Activated gamma-delta T cell (primary cell): Measurements from ENCODE around the gene TRUB2.

Source experiments
- DNase-seq: peaks from one replicate; lab custom pipeline; 2025; lab: John Stamatoyannopoulos, UW

TRUB2 gene

GRCh38 chr9:128271112-128271511, 51.1 kb downstream of the TRUB2 start:
- DNase-seq: no peak

GRCh38 chr9:128266868-128267590, 55.2 kb downstream of the TRUB2 start:
- DNase-seq: no peak

- DNase-seq: no peak
These were observed 56.8 kb downstream of the TRUB2 start for GRCh38 chr9:128265348-128265847.

- DNase-seq: no peak
These were observed 59.6 kb downstream of the TRUB2 start for GRCh38 chr9:128262687-128263086.

GRCh38 chr9:128260340-128260739, 61.9 kb downstream of the TRUB2 start:
- DNase-seq: no peak

- no peak for DNase-seq
These were observed 63.1 kb downstream of the TRUB2 start for GRCh38 chr9:128259156-128259555.

GRCh38 chr9:128258326-128258725, 63.9 kb downstream of the TRUB2 start:
- no peak for DNase-seq

- no peak for DNase-seq
These were observed 64.3 kb downstream of the TRUB2 start for GRCh38 chr9:128257907-128258306.

GRCh38 chr9:128257086-128257825, 65.0 kb downstream of the TRUB2 start:
- no peak for DNase-seq
